ENCODE measurements around the gene NDFIP2. TPM values are rescaled to one million over a fixed set of nuclear protein-coding genes. Genes with fewer than 3 reads are reported as not detected.

The NDFIP2 gene
- total and polyA plus RNA-seq, 12 donors, result 9.9 to 42.7 (median 33.2) TPM

GRCh38 chr13:79497064-79497463, 16.1 kb downstream of the NDFIP2 start:
- no peaks in the 10 kb centered on the region for H3K36me3 ChIP-seq
- H3K4me3 ChIP-seq, result no peak overlapping the region
- ATAC-seq (no peak), DNase-seq (no peak)
- 88 to 100% methylated on average over 1 of the region's 1 CpG for WGBS, 2 donors
- H3K9me3 ChIP-seq, result peaks cover 0 to 12% (median 0%) of the 10 kb centered on the region in 11 donors
- no peaks in the 10 kb centered on the region for H3K27me3 ChIP-seq
- H3K4me1 ChIP-seq, result peaks cover 0 to 34% (median 14%) of the 10 kb centered on the region in 9 donors
- no peak for TF ChIP-seq CTCF (IDR thresholded peaks at IDR 0.05)
- no peak overlapping the region for H3K27ac ChIP-seq
- intact Hi-C loops (cut with DNase I), result no loop called here

- no peak for DNase-seq
- Histone ChIP-seq H3K4me3 (no peak overlapping the region), H3K27ac (no peak overlapping the region), H3K36me3 (no peaks in the 10 kb centered on the region), H3K27me3 (no peaks in the 10 kb centered on the region), H3K4me1 (peaks cover 0 to 34% (median 12%) of the 10 kb centered on the region in 9 donors), H3K9me3 (peaks cover 0 to 12% (median 0%) of the 10 kb centered on the region in 11 donors)
- intact Hi-C loops (cut with DNase I), result no loop called here
- TF ChIP-seq CTCF (IDR thresholded peaks at IDR 0.05), result no peak
- 89 to 100% methylated on average over 1 of the region's 1 CpG for WGBS, 2 donors
- no peak for ATAC-seq
These were observed 16.9 kb downstream of the NDFIP2 start for GRCh38 chr13:79497852-79498251.

- intact Hi-C loops (cut with DNase I), result no loop called here
- H3K36me3 ChIP-seq, result no peaks in the 10 kb centered on the region
- H3K27ac ChIP-seq, result no peak overlapping the region
- H3K4me1 ChIP-seq, result peaks cover 0 to 24% (median 12%) of the 10 kb centered on the region in 9 donors
- peaks cover 0 to 12% (median 0%) of the 10 kb centered on the region in 11 donors for H3K9me3 ChIP-seq
- H3K4me3 ChIP-seq, result no peak overlapping the region
- H3K27me3 ChIP-seq, result no peaks in the 10 kb centered on the region
- no peak for TF ChIP-seq CTCF (IDR thresholded peaks at IDR 0.05)
- DNase-seq, result no peak
- ATAC-seq, result no peak
- WGBS, 2 donors, result 92 to 96% methylated on average over 4 of the region's 4 CpGs
These were observed 19.9 kb downstream of the NDFIP2 start for GRCh38 chr13:79500829-79501228.

DNA sequence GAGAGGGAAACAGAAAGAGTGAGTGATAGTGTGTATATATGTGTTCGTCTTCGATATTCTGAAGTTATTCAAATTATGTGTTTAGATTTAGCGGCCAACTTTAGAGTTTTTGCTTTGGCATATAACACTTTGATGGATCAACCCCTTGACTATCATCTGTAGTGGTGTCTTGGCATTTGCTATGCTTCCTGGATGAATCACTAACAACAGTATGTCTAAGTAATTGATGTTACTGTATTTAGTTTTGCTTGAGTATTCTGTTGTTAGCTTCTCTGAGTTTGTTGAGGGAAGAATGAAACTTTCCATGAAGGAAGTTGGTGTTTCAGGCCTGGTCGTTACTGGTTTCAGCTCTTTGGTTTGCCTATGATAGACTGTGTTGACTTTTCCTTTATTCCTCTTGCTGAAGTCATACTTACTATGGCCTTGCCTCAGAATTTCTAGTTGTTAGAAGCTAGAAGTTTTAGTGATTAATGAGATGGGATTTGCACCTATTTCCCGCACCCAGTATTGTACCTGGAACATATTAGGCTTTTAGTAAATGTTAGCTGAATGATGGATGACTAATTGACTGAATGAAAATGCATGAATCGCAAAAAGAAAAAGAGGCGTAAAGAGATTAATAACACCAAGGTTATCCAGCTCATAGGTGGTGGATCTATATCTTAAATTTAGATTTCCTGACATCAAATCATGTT, 20.7 kb downstream of the NDFIP2 start:
- WGBS, 2 donors, result 93 to 95% methylated on average over 7 of the region's 7 CpGs
- no peak for ATAC-seq
- H3K27ac ChIP-seq, result no peak overlapping the region

More for the DNA sequence above, 20.7 kb downstream of the NDFIP2 start:
- Histone ChIP-seq H3K4me3 (no peak overlapping the region), H3K4me1 (peaks cover 0 to 24% (median 11%) of the 10 kb centered on the region in 9 donors), H3K27me3 (no peaks in the 10 kb centered on the region), H3K36me3 (no peaks in the 10 kb centered on the region), H3K9me3 (peaks cover 0 to 12% (median 0%) of the 10 kb centered on the region in 11 donors)
- DNase-seq, result no peak
- TF ChIP-seq CTCF (IDR thresholded peaks at IDR 0.05), result no peak
- intact Hi-C loops (cut with DNase I), result no loop called here
